Muscle layer of duodenum (tissue), 2 donors: Measurements from ENCODE around the gene GALK2.

Source experiments
- H3K27ac ChIP-seq: one replicate; pipeline ENCODE4 v1.7.0; 2013; ENCODE audit warnings: mild to moderate bottlenecking, low read length
- H3K27me3 ChIP-seq: one replicate; pipeline ENCODE4 v1.7.0; 2013; ENCODE audit warnings: low read depth, mild to moderate bottlenecking, control low read depth, low read length
- H3K36me3 ChIP-seq, 2 donors: one replicate each; pipeline ENCODE4 v1.7.0; 2013; ENCODE audit warnings: low read length in 2 of 2, control low read depth in 1 of 2, mild to moderate bottlenecking in 1 of 2; ENCODE audit not compliant: insufficient read depth in 2 of 2, control insufficient read depth in 1 of 2
- H3K4me1 ChIP-seq, 2 donors: one replicate each; pipeline ENCODE4 v1.7.0; 2013; ENCODE audit warnings: low read length in 2 of 2, mild to moderate bottlenecking in 2 of 2, control low read depth in 1 of 2, moderate library complexity in 1 of 2; ENCODE audit not compliant: insufficient read depth in 2 of 2, control insufficient read depth in 1 of 2
- H3K4me3 ChIP-seq, 2 donors: one replicate each; pipeline ENCODE4 v1.7.0; 2013; ENCODE audit warnings: low read length in 2 of 2, low read depth in 1 of 2, mild to moderate bottlenecking in 1 of 2
- H3K9me3 ChIP-seq, 2 donors: one replicate each; pipeline ENCODE4 v1.7.0; 2013; ENCODE audit warnings: low read length in 2 of 2, control low read depth in 1 of 2, mild to moderate bottlenecking in 1 of 2; ENCODE audit not compliant: control insufficient read depth in 1 of 2
- donor health status: healthy.

GALK2 gene

GRCh38 chr15:49169880-49170597 lies at the start of gene GALK2:
TSS of gene GALK2 (plus strand) at chr15:49170247. CDS start at chr15:49170323, 76 bp downstream.
- no peaks in the 10 kb centered on the region for H3K36me3 ChIP-seq
- peaks cover 4 to 6% of the 10 kb centered on the region in 2 donors for H3K4me1 ChIP-seq
- H3K27me3 ChIP-seq: no peaks in the 10 kb centered on the region
- H3K9me3 ChIP-seq: no peaks in the 10 kb centered on the region
- H3K27ac ChIP-seq: peak within 1 kb of the TSS; percentile 89
- H3K4me3 ChIP-seq: peak within 1 kb of the TSS; percentile 59 to 78

GRCh38 chr15:49120832-49121231 lies 49.2 kb upstream of the GALK2 start:
- no peak overlapping the region for H3K4me3 ChIP-seq
- H3K36me3 ChIP-seq: peaks cover 0 to 7% of the 10 kb centered on the region in 2 donors
- H3K4me1 ChIP-seq: no peaks in the 10 kb centered on the region
- no peaks in the 10 kb centered on the region for H3K9me3 ChIP-seq
- no peak overlapping the region for H3K27ac ChIP-seq
- H3K27me3 ChIP-seq: no peaks in the 10 kb centered on the region

- Histone ChIP-seq H3K27me3 (no peaks in the 10 kb centered on the region), H3K9me3 (no peaks in the 10 kb centered on the region), H3K4me1 (no peaks in the 10 kb centered on the region), H3K36me3 (peaks cover 5 to 7% of the 10 kb centered on the region in 2 donors), H3K27ac (no peak overlapping the region), H3K4me3 (no peak overlapping the region)
These were observed 48.1 kb upstream of the GALK2 start for GRCh38 chr15:49121901-49122300.

- Histone ChIP-seq H3K4me3 (no peak overlapping the region), H3K9me3 (no peaks in the 10 kb centered on the region), H3K27me3 (no peaks in the 10 kb centered on the region), H3K36me3 (peaks cover 11 to 13% of the 10 kb centered on the region in 2 donors), H3K4me1 (no peaks in the 10 kb centered on the region), H3K27ac (no peak overlapping the region)
These were observed 47.4 kb upstream of the GALK2 start for GRCh38 chr15:49122541-49123062.

GRCh38 chr15:49124371-49124770 lies 45.7 kb upstream of the GALK2 start:
- Histone ChIP-seq H3K36me3 (peaks cover 22 to 23% of the 10 kb centered on the region in 2 donors), H3K27me3 (no peaks in the 10 kb centered on the region), H3K27ac (no peak overlapping the region), H3K9me3 (no peaks in the 10 kb centered on the region), H3K4me1 (no peaks in the 10 kb centered on the region), H3K4me3 (no peak overlapping the region)

- H3K36me3 ChIP-seq: peaks cover 57 to 67% of the 10 kb centered on the region in 2 donors
- H3K27me3 ChIP-seq: no peaks in the 10 kb centered on the region
- no peak overlapping the region for H3K4me3 ChIP-seq
- no peak overlapping the region for H3K27ac ChIP-seq
- no peaks in the 10 kb centered on the region for H3K9me3 ChIP-seq
- no peaks in the 10 kb centered on the region for H3K4me1 ChIP-seq
These were observed 38.6 kb upstream of the GALK2 start for GRCh38 chr15:49131403-49131802.

- Histone ChIP-seq H3K4me3 (no peak overlapping the region), H3K4me1 (no peaks in the 10 kb centered on the region), H3K27me3 (no peaks in the 10 kb centered on the region), H3K27ac (no peak overlapping the region), H3K9me3 (no peaks in the 10 kb centered on the region), H3K36me3 (peaks cover 59 to 62% of the 10 kb centered on the region in 2 donors)
These were observed 35.2 kb upstream of the GALK2 start for GRCh38 chr15:49134683-49135341.

- no peaks in the 10 kb centered on the region for H3K9me3 ChIP-seq
- H3K27ac ChIP-seq: no peak overlapping the region
- H3K36me3 ChIP-seq: peaks cover 53 to 66% of the 10 kb centered on the region in 2 donors
- no peaks in the 10 kb centered on the region for H3K27me3 ChIP-seq
- H3K4me3 ChIP-seq: no peak overlapping the region
- H3K4me1 ChIP-seq: no peaks in the 10 kb centered on the region
These were observed 34.6 kb upstream of the GALK2 start for GRCh38 chr15:49135342-49135857.

- H3K27me3 ChIP-seq: no peaks in the 10 kb centered on the region
- H3K4me1 ChIP-seq: no peaks in the 10 kb centered on the region
- H3K9me3 ChIP-seq: no peaks in the 10 kb centered on the region
- no peak overlapping the region for H3K27ac ChIP-seq
- H3K36me3 ChIP-seq: peaks cover 51 to 67% of the 10 kb centered on the region in 2 donors
- H3K4me3 ChIP-seq: no peak overlapping the region
These were observed 34.1 kb upstream of the GALK2 start for GRCh38 chr15:49135911-49136310.

- Histone ChIP-seq H3K36me3 (peaks cover 59 to 63% of the 10 kb centered on the region in 2 donors), H3K27me3 (no peaks in the 10 kb centered on the region), H3K4me1 (no peaks in the 10 kb centered on the region), H3K27ac (no peak overlapping the region), H3K4me3 (no peak overlapping the region), H3K9me3 (no peaks in the 10 kb centered on the region)
These were observed 32.2 kb upstream of the GALK2 start for GRCh38 chr15:49137861-49138260.
